Occipital lobe (tissue), 2 donors: ENCODE results near the gene IGDCC3. TPM values are rescaled to one million over a fixed set of nuclear protein-coding genes. Genes with fewer than 3 reads are reported as not detected.
"Not testable (repeated sequence)": the region's sequence is repeated elsewhere in the genome, so short reads cannot be mapped to it uniquely, and the experiment has no call there.

Experiments used
- DNase-seq: peaks from one replicate; lab custom pipeline; 2025; lab: John Stamatoyannopoulos, UW
- total RNA-seq: library from RNA; depleted of rRNA; stranded (reverse); fragments of >200 nt; gene quantifications from one replicate; pipeline ENCODE4 v1.2.3, GENCODE V29; 2014

Gene IGDCC3
- total RNA-seq, 1 donor from 2014 or later = 7.6 TPM

DNA sequence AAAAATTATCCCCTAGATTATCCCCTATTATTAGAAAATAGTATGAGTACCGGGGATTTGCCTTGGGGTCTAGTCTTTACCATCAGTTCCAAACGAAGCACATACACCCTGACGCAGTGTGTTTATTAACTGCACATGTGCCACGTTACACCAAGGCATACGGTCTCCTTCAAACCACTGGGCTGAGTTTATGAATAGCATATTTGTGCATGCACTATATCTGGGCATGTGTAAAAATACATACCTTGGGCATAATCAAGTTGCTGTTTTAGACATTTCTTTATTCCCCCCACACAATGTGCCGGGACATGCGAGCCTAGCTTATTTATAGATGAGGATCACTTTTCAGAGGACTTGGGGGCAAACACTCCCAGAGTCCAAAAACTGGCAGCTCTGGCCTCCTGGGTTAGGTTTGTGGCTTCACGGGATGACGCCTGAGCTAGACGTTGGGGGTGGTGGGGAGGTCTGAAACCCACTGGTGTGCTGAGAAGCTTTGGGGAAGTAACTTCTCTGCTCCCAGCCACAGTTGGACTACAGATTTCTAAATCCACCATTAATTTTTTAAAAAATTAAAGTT, 28.7 kb upstream of the IGDCC3 start:
- no peak for DNase-seq

DNA sequence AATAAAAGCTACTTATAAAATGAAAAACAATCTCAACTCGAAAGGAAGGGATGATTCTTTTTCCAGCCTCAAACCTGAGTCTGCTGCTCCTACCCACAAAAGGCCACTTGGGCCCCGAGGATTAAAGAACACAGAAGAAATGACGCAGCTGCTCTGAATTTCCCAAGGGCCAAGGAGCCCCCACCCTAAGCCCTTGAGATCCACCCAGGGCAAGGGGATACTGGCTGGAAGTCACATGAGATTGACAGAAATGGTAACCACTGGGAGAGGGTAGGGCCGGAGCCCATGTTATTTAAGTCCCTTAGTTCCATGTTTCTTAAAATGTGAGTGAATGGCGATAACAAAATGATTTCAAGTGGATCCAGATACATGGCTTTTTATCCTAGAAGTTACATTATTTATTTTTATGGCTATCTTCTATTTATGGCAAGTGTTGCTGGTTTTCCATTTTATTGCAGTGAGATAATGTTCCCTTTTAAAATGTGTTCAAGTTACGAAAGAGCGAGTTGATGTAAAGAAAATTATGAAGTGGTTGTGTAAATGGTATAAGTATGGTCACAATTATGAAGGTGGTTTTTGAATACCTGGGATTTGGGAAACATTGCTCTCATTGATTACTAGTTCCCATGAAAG, 28.1 kb upstream of the IGDCC3 start:
- DNase-seq = no peak

- DNase-seq = no peak
These were observed 26.5 kb upstream of the IGDCC3 start for GRCh38 chr15:65404186-65404872.

DNA sequence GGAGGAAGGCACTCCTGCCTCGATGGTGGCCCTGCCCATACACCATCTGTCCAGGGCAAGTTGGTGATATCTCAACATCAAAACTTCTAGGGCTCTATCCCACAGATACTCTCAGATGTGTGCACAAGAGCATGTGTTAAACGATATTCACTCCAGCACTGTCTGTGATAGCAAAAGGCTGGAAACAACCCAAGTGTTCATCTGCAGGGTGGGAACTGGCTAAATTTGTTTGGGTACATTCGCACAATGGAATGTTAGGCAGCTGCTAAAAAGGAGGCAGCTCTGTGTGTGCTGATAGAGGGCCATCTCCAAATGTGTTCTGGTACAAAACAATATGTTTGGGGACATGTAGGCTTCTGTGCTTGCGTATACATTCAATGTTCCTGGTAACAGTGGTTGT, 25.2 kb upstream of the IGDCC3 start:
- no peak for DNase-seq

DNA sequence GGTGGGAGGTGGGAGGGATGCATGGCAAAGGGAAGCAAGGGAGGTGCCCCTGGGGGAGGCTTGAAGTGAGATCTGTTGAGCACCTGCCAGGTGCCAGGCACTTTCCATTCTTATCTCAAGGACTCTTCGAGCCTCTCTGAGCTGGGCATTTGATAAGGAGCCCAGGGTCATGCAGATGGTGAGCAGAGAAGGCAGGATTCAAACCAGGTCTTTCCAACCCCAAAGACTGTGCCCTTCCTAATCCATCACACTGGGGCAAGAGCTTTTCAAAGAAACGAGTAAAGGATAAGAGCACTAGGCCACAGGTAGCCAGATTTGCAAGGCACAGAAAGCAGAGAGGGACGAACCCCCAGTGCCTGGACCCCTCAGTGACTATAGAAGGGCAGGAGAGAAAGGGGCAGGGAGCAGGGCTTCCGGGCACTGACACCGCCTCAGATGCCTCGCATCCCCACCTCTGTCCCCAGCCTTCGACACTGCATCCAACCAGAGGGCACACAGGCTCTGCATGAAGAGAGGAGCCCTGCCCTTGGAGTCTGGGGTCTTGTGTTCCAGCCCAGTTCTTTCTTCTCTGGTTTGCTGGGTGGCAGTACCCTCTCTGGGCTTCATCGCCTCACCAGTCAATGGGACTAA, 23.9 kb upstream of the IGDCC3 start:
- no peak for DNase-seq

- no peak for DNase-seq
These were observed 23.2 kb upstream of the IGDCC3 start for GRCh38 chr15:65400760-65401610.

- DNase-seq = no peak
These were observed 22.2 kb upstream of the IGDCC3 start for GRCh38 chr15:65399997-65400396.

- DNase-seq = no peak
These were observed 21.4 kb upstream of the IGDCC3 start for GRCh38 chr15:65399001-65399706.

GRCh38 chr15:65398486-65398885, 20.7 kb upstream of the IGDCC3 start:
- not testable (repeated sequence) for DNase-seq

DNA sequence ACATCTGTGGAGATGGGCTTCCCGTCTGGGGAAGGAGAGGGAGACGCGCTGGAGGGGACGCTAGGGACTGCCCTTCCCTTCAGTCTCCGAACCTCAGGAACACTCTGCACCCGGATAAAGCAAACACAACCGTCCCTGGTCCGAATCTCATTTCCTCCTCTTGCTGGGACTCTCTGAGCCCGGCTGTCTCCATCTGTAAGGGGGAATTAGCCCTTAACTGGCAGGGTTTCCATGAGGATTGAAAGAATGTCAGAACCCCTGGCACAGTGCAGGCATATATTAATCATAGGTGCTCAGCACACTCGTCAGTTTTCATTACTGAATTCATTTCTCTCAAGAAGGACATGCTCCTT, 19.1 kb upstream of the IGDCC3 start:
- no peak for DNase-seq

- DNase-seq = no peak
These were observed 18.6 kb upstream of the IGDCC3 start for GRCh38 chr15:65396283-65396964.

DNA sequence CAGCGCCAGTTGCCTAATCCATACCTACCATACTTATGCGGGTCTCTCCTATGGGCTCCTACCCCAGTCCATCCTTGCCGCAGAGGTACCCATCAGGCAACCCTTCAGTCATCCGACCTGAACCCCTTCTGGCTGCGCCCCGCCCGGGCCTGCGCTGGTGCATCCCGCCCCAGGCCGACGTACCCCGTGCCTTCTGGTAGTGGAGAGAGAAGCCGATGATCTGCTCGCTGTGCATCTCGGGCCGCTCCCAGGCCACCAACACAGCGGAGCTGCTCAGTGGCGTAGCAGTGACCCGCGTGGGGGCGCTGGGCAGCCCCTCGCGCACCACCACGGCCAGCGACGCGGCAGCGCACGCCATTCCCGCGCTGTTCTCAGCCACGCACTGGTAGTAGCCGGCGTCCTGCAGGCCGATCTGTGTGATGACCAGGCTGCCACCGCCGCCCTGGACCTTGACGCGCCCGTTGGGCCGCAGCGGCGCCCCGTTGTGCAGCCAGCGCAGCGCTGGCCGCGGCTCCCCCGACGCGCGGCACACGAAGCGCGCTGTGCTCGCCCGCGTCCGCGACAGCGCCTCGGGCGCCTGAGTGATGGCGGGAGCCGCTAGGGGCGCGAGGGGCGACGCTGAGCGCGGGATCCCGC, 17.9 kb upstream of the IGDCC3 start:
- no peak for DNase-seq

DNA sequence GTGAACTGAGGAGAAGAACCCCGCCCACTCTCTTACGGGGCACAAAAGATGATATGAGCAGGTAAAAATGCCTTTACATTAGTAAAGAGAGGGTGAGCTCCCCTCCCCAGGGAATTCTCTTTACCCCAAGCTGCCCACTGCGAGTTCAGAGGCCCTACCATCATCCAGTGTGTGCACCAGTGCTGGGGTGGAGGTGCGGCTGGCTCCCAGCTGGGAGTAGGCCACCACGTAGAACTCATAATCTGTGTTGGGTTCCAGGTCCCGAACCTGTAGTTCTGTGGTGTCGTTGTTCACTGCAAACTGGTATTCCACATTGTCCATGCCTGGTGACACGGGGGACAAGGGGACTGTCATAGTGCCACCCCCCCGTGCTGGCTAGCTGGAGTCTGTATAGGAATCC, 17.1 kb upstream of the IGDCC3 start:
- no peak for DNase-seq

DNA sequence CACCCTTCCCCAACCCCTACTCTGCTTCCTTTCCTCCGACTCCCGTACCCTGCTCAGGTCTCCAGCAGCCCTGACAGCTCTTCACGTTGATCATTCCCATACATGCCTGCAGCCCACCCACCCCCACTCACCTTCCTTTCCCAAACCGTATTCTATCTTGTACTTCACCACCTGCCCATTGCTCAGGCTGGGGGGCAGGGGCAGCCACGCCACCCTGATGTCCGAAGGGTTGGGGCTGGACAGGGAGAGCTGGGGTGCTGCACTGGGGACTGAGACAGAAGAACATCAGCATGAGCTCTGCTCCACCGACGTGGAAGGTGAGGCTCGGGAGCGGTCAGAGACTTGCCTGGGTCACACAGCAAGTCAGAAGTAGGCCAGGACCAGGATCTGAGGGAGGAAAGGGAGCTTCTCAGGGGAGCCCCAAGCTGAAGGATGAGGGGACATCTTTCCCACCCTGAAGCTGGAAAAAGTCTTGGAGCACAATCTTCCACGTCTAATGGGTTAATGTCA, 16.5 kb upstream of the IGDCC3 start:
- DNase-seq = no peak

GRCh38 chr15:65393557-65393956, 15.8 kb upstream of the IGDCC3 start:
- DNase-seq = no peak

DNA sequence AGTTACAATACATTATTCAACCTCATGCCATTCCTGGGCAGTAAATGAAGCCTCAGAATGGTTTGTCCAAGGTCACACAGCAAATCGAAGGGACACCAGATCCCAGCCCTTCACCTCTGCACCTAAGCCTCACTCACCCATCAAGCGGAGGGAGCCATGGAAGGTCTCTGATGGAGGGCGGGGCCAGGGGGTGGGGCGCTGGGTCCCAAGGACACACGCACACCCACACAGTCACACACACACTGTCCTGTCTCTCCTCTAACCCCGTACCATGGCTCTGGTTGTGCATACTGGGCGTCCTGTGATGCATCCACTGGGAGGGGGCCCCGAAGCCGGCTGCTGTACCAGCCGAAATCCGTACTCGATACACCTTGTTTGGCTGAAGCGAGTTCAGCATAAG, 15.3 kb upstream of the IGDCC3 start:
- DNase-seq = no peak

GRCh38 chr15:65392368-65392767, 14.6 kb upstream of the IGDCC3 start:
- DNase-seq = no peak

GRCh38 chr15:65391732-65392131, 13.9 kb upstream of the IGDCC3 start:
- no peak for DNase-seq

DNA sequence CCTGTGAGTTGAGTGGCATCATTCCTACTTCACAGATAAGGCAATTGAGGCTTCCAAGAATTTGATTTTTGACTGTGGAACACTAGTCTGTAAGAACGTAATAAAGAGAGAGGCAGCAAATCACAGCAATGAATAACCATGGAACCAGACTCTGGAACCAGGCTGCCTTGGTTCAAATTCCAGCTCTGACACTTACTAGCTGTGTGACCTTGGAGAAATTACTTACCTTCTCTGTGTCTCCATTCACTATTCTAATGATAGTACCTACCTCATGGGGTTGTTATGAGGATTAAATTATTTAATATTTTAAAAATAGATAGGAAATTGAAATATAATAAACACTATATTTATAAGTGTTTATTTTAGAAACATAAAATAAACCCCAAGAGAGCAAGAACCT, 12.6 kb upstream of the IGDCC3 start:
- DNase-seq = no peak

- no peak for DNase-seq
These were observed 11.4 kb upstream of the IGDCC3 start for GRCh38 chr15:65389226-65389625.
